Kasumi-1 (cell line): ENCODE data around the gene ATP6V1E1.
A peak's percentile ranks its signal among the peaks of the same experiment; 100 is the strongest.
"Not testable (repeated sequence)": the region's sequence is repeated elsewhere in the genome, so short reads cannot be mapped to it uniquely, and the experiment has no call there.

Experiments used
- DNase-seq, 2 experiments: peaks; one replicate each; lab custom pipeline; 2025; lab: John Stamatoyannopoulos, UW

ATP6V1E1 gene

DNA sequence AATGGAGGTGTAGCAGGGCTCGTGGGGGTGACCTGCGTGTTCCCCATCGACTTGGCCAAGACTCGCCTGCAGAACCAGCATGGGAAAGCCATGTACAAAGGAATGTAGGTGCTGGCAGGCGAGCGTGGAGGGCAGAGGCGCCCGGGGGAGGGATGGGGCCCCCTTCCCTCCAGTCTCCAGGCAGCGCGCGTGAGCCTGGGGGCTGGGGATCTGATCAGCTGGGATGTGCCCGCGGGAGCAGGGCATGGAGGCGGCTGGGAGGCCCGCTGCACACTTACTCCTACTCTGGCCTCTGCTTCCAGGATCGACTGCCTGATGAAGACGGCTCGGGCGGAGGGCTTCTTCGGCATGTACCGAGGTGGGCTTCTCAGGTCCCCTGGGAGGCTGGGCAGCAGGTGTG, 47.5 kb downstream of the ATP6V1E1 start:
- no peak for DNase-seq

DNA sequence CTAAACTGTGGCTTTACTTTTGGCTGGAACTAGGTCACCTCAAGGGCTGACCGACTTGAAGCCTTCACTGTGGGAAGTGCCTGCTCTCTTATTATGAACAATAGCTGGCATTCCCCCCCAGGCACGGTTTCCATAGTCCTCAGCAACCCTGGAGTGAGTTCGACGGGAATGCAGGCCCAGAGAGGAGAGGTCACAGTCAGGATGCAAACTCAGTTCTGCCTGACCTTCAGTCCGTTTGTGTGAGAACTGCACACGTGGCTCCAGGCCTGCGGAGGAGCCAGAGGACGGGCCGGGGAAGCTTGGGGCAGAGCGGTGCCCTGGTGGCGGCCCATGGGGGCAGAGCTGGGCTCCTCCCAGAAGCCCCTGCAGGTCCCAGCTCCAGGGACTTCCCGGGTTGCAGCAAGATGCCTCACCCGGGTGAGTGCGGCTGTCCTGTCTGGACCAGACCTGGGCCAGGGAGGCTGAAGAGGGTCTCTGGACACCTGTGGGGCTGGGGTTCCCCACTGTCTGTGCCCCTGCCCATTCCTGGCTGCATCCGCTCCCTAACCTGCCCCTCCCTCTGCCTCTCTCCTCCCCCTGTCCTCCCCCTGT, 48.0 kb downstream of the ATP6V1E1 start:
- no peak for DNase-seq

DNA sequence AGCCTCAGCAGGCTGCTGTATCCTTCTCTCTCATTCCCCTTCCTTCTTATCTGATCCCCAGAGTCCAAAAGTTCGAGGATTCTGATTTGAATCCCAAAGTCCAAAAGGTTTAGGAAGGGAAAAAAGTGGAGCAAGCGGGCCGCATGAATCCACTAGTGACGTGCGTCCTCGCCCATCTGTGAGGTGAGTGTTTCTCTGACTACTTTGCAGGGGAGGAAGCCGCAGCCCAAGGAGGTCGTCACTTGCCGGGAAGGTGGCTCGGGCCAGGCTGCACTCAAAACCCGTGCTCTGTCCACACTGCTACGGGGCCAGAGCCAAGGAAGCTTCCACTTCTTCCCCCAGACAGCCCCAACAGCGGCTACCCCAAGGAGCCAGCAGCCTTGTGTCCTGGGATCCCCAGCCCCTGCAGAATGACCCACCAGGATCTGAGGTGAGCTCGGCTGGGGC, 49.0 kb downstream of the ATP6V1E1 start:
- DNase-seq, result no peak

DNA sequence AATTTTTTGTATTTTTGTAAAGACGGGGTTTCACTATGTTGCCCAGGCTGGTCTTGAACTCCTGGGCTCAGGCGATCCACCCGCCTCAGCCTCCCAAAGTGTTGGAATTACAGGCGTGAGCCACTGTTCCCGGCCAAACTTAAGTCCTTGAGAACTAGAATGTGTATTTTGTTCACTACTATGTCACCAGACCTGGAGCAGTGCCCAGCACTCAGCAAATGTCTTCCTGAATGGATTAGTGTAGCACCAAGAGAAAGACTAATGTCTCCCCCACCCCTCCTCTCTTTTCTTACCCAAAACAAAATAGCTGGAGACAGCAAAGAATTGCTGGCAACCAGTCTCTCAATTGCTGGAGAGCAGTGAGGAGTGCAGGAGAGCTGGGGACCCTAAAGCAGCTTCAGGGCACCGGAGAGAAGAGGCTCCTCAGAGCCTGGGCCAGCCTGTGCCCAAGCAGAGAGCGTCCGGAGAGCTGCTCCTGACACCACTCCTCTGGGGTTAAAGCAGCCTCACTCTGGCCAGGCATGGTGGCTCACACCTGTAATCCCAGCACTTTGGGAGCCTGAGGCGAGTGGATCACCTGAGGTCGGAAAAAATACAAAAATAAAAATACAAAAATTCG, 50.3 kb downstream of the ATP6V1E1 start:
- DNase-seq, result no peak

DNA sequence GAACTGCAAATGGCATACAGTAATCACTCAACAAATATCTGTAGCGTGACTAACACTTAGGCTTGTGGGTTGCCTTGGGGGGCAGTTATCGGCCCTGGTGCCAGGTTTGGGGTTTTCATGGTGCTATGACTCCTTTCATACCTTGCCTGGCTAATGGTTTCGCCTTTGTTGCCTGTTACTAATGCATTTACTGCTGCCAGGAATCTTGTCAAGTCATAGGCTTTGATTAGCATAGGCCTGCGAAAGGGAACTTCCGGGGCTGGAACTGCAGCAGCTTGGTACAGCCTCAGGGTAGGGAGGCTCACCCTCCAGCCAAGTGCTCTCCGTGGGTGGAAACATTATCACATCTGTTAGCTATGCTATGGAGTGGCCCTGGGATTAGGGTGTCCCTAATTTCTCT, 52.1 kb downstream of the ATP6V1E1 start:
- DNase-seq, result no peak

DNA sequence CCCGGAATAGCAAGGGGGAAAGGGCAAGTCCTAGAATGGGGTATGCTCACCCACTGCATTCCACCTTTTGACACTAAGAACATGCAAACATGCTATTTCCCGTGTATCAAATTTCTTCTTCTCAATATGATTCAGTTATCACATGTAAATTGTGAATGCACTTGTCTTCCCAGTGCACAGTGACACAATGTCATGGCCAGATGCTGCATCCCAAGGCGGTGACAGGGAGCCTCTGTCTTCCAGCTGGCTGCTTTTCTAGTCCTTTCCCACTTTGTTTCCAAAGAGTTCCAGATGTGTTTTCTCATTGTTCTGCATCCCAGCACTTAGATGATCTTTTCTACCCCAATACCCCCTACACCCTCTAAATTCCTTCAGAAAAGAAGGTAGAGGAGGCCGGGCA, 52.9 kb downstream of the ATP6V1E1 start:
- no peak for DNase-seq

DNA sequence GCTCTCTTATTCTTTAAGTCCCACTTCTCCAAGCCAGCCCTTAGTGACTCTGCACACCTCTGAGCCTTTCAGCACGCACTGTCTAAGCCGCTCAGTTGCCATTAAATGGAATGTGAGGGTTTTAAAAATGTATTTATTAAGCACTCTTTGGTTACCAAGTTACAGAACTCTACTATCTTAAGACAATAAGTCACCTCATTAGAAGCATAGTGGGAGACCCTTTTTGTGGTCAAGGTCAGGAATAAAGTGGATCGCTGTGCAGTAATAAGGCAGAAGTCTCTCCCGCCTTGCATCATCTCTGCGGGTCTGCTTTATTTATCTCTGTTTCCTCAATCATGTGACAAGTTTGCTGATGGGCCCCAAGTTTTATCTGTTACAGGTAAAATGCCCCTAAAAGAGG, 53.4 kb downstream of the ATP6V1E1 start:
- DNase-seq, result no peak

DNA sequence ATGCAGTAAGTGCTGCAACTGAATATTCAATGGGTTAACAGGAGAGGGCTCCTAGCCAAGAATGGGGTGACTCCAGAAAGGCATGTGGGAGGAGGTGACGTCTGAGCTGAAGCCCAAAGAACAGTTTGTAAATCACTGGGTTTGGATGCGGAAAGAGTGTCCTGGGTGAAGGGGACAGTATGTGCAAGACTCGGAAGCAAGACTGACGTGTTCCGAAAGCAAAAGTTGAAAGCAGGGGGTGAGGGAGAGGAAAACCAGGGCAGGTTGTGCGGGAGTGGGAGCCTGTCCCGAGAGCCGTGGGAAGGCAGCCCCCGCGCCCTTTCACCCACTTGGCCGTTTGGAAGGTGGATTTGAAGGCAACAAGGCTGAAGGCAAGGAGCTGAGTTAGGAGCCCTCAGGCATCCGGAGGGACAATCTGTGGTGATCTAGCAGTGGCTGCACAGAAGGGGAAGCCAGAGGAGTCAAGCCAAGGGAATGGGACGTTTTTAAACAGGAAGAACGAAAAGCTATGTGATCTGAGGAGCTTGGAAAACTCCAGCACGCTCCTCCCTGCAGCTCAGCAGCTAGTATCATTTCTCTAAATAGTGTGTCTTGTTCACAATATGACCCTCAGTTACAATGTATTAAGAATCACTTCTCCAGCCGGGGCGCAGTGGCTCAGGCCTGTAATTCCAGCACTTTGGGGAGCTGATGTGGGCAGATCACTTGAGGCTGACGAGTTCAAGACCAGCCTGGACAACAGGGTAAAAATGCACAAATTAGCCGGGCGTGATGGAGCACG, 57.5 kb downstream of the ATP6V1E1 start:
- no peak for DNase-seq

DNA sequence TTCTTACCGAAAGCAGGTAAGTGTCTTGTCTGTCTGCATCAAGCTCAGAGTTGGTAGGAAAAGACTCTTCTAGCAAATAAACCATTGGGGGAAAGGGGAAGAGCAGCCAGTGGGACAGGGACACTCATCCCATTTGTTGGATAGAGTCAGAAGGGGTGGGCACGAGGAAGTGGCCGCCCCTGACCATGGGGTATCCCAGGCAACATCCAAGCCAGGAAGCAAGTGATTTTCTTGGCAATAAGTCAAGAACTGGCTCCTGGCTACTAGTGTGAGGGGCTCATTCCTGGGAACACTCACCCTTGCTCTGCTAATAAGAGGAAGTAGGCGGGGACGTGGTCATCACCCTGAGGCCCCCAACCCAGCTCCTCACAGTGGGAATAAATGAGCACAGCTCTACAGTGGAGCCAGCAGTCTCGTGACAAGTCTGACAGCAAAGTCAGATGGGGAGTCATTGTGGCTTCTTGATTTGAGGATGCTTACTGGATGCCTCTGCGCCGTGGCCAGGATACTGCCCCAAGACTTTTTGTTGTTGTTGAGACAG, 58.5 kb downstream of the ATP6V1E1 start:
- DNase-seq, result no peak

DNA sequence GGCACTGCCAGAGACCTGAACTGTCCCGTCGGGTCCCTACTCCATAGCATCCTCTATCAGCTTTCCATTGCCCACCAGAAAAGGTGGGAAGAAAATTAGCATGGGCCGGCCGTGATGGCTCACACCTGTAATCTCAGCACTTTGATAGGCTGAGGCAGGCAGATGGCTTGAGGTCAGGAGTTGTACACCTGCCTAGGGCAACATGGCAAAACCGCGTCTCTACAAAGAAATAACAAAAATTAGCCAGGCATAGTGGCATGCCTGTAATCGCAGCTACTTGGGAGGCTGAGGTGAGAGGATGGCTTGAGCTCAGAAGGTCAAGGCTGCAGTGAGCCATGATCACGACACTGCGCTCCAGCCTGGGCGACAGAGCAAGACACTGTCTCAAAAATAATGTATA, 61.8 kb downstream of the ATP6V1E1 start:
- no peak for DNase-seq

DNA sequence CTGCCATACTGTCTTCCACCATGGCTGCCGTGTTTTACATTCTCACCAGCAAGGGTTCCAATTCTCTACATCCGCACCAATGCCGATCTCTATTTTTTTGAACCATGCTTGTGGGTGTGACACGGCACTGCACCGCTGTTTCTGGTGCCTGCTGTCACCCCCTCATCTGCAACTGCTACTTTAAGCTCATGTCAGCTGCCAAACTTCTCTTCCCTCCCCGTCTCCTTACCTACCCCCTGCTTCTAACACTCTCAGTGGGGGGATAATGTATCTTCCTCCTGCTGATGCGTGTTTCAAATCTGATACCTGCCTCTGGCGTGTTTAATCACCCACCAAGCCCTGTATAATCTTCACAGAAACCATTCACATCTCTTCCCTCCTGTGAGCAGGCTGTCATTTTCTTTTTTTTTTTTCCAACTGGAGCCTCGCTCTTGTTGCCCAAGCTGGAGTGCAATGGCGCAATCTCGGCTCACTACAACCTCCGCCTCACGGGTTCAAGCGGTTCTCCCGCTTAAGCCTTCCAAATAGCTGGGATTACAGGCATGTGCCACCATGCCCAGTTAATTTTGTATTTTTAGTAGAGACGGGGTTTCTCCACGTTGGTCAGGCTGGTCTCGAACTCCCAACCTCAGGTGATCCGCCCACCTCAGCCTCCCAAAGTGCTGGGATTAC, 62.4 kb downstream of the ATP6V1E1 start:
- not testable (repeated sequence) for DNase-seq

DNA sequence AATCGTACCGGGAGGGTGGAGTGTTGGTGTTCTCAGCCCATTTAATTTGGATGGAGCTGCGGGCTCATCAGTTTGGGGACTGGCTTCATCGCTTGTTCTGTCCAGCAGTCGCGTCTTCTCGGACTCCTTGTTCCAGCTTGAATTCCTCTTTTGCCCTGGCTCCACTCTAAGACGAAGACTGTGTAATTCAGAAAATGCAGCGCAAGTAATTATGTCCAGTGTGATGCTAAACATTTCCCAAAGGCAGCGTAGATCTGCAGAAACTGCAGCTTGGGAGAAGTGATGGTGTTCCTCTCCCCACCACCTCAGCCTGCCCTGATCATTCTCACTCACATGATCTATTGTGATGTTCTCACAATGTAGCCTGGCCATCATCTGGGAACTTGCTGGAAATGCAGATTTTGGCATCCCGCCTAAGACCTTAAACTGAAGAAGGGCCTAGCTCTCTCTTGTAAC, 64.6 kb downstream of the ATP6V1E1 start:
- no peak for DNase-seq

DNA sequence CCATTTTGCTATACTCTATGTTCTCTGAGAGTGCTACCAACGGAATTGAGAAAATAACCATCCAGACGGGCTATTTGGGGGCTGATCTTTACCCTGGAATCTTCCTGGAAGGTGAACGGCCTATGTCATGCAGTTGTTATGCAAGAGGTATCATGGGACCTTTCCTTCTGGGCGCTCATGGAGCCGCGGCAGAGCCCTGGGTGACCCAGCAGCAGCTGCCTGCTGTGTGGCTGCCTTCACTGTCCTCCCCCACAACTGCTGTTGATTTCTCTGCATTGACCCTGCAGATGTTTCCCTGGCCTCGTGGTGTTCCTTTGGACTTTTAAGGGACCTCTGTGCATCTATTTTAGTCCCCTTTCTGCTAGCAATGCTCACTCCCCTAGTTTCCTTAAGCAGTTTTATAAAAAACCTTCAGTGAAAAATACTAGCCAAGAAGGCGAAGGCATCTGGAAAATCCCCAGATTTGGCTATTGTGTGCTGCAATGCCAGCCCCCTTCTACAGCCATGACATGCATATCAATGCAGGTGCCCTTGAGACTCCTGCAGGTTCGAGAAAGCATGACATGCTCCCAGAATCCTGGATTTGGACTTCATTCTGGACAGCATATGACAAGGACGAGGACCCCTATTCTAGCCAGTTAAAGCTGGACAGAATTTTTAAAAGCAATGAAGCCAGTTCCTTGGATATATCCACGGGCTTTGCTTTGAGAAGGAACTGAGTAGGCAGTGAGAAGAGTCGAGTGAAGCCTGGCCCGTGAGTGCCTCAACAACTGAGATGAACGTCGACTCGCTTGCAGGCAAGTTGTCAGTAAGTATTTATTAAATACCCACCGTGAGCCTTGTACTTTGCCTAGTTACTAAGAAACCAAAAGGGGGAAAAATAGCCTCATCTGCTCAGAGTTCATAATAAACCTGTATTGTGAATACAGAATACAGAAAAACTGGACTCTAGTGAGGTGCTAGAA, 65.4 kb downstream of the ATP6V1E1 start, which contains the start of gene SLC25A18:
SLC25A18 (plus strand) TSS at position 593 of the 965 bp plus-strand sequence. CDS start 16,447 bp downstream, outside the sequence.
- peak in 1 of 2 experiments; percentile 11 for DNase-seq

DNA sequence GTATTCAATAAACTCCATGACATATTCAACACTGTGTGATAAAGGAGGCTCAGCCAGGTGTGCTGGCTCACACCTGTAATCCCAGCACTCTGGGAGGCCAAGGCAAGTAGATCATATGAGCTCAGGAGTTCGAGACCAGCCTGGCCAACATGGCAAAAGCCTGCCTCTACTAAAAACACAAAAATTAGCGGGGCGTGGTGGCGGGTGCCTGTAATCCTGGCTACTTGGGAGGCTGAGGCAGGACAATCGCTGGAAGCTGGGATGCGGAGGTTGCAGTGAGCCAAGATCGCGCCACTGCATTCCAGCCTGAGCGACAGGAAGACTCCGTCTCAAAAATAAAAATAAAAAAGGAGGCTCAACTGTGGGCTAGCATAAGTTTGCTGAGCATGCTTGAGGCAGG, 69.4 kb downstream of the ATP6V1E1 start:
- DNase-seq, result no peak

DNA sequence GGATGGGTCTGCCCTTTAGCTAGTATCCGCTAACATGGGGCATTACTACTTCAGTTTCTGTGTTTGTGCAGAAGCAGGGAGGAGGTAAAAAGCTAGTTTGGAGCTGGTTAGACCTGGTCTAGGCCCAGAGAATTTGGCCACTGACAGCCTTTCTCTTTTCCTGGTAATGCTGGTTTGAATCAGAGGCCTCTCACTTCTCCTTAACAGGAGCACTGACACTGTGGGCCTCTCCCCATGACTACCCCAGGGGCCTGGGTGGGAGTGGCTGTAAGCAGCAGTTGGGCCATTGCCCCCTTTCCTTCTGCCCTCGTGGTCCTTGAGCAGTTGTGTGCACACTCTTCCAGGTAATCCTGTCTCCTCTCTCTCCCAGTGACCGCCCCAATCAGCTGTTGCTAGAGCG, 73.7 kb downstream of the ATP6V1E1 start:
- no peak for DNase-seq

DNA sequence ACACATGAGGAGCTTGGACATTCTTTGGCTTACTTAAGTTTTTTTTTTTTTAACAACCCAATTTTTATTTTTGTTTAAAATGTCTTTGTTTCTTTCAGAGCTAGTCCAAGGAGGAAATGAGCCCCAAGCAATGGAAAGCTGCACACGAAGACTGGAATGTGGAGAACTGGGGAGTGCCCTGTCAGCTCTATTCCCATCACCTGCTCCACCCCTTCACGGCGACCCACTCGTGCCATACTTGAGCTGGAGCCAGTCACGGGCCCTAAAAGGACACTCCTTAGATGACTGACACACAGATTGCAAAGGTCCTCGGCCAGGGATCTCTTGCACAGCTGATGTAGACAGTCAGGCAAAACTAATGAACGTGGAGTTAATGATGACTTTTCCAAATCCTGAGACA, 75.8 kb downstream of the ATP6V1E1 start:
- DNase-seq, result no peak

DNA sequence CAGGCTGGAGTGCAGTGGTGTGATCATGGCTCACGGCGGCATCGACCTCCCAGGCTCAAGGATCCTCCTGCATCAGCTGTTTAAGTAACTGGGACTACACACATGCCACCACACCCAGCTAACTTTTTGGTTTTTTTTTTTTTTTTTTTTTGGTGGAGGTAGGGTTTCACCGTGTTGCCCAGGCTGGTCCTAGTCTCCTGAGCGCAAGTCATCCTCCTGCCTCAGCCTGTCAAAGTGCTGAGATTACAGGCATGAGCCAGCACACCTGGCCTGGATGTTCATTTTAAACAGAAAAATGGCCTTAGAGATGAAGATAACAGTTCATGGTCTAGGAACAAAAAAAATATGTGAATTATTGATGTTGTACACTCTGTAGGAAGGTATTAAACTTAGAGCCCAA, 78.9 kb downstream of the ATP6V1E1 start:
- no peak for DNase-seq

DNA sequence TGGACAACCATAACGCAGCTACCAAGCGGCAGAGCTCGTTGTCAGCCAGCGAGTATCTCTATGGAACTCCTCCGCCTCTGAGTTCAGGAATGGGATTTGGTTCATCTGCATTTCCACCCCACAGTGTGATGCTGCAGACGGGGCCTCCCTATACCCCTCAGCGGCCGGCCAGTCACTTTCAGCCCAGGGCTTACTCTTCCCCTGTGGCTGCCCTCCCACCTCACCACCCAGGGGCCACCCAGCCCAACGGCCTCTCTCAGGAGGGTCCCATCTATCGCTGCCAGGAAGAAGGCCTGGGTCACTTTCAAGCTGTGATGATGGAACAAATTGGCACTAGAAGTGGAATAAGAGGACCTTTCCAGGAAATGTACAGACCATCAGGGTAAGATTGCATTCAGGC, 79.4 kb downstream of the ATP6V1E1 start:
- no peak for DNase-seq

DNA sequence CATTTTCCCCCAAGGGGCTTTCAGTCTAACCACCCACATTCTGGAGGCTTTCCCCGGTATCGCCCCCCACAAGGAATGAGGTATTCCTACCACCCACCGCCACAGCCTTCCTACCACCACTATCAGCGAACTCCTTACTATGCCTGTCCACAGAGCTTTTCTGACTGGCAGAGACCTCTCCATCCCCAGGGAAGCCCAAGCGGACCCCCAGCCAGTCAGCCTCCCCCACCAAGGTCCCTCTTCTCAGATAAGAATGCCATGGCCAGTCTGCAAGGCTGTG, 79.9 kb downstream of the ATP6V1E1 start:
- no peak for DNase-seq

DNA sequence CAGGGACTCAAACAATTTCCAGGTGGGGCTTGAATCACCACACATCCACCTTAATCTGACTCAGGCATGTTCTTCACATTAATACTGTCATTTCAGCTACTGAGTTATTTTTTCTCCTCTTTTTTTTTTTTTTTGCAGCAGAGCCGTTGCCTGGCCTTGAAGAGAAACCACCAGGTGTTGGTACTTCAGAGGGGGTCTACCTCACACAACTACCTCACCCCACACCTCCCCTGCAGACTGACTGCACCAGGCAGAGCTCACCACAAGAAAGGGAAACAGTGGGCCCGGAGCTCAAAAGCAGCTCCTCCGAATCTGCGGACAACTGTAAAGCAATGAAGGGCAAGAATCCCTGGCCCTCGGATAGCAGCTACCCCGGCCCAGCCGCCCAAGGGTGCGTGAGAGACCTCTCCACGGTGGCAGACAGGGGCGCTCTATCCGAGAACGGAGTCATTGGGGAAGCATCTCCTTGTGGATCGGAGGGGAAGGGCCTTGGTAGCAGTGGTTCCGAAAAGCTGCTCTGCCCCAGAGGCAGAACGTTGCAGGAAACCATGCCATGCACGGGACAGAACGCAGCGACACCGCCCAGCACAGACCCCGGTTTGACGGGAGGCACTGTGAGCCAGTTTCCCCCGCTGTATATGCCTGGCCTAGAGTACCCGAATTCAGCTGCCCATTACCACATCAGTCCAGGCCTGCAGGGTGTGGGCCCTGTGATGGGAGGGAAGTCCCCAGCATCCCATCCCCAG, 80.4 kb downstream of the ATP6V1E1 start:
- DNase-seq, result no peak

DNA sequence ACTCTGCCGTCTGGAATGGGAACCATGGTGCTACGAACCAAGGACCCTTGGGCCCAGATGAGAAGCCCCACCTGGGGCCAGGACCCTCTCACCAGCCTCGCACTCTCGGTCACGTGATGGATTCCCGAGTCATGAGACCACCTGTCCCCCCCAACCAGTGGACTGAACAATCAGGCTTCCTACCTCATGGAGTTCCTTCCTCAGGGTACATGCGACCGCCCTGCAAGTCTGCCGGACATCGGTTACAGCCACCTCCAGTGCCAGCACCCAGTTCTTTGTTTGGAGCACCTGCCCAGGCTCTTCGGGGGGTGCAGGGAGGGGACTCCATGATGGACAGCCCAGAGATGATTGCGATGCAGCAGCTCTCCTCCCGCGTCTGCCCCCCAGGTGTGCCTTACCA, 86.1 kb downstream of the ATP6V1E1 start:
- no peak for DNase-seq
